K562 (cell line): Measurements from ENCODE around the gene AKAP12. TPM values are rescaled to one million over a fixed set of nuclear protein-coding genes. Genes with fewer than 3 reads are reported as not detected.

Experiments used
- ARID2 ChIP-seq: fragments of 450-650 bp; IDR thresholded peaks from 2 replicates; pipeline ENCODE4 v1.6.1; 2017; ENCODE audit warnings: antibody characterized with exemption, mild to moderate bottlenecking
- CHD2 ChIP-seq: IDR thresholded peaks from 2 replicates; pipeline ENCODE4 v1.6.1; 2011; ENCODE audit warnings: low read depth, low read length
- polyA plus RNA-seq, 8 experiments: library from polyadenylated mRNA; depleted of rRNA in 4 of 8; stranded (reverse) in 5 of 8; unstranded in 3 of 8; fragments of >200 nt; fragmentation: Nextera tagmentation in 2 of 8; fragmentation: Illumina TruSeq in 1 of 8; extraction: Ambion mirVana in 2 of 8; extraction: Trizol in 1 of 8; gene quantifications; 2 replicates each; pipeline versions ENCODE4 v1.2.1 to v1.2.3, GENCODE V29; 2011 to 2014; ENCODE audit warnings: inconsistent platforms in 1 of 8, missing spikeins in 1 of 8
- total RNA-seq, 7 experiments: library from RNA; depleted of rRNA in 6 of 7; stranded (reverse); fragments of >200 nt in 6 of 7; fragmentation: Illumina TruSeq in 2 of 7; extraction: Trizol in 2 of 7; gene quantifications; 2 replicates each; pipeline versions ENCODE4 v1.2.1 to v1.2.3, GENCODE V29; 2011 to 2021; ENCODE audit warnings: low replicate concordance in 1 of 7
- TF ChIP-seq, protein P1 (sequence below): fragments of 450-650 bp; IDR thresholded peaks from 2 replicates; pipeline ENCODE4 v1.6.1; 2016; ENCODE audit warnings: mild to moderate bottlenecking, moderate library complexity

The AKAP12 gene
- total and polyA plus RNA-seq, 9 of the 15 experiments (the other 6 are each of a cell fraction or from before 2014, with no cell fraction given), result 0.08 to 2.0 (median 0.62) TPM

DNA sequence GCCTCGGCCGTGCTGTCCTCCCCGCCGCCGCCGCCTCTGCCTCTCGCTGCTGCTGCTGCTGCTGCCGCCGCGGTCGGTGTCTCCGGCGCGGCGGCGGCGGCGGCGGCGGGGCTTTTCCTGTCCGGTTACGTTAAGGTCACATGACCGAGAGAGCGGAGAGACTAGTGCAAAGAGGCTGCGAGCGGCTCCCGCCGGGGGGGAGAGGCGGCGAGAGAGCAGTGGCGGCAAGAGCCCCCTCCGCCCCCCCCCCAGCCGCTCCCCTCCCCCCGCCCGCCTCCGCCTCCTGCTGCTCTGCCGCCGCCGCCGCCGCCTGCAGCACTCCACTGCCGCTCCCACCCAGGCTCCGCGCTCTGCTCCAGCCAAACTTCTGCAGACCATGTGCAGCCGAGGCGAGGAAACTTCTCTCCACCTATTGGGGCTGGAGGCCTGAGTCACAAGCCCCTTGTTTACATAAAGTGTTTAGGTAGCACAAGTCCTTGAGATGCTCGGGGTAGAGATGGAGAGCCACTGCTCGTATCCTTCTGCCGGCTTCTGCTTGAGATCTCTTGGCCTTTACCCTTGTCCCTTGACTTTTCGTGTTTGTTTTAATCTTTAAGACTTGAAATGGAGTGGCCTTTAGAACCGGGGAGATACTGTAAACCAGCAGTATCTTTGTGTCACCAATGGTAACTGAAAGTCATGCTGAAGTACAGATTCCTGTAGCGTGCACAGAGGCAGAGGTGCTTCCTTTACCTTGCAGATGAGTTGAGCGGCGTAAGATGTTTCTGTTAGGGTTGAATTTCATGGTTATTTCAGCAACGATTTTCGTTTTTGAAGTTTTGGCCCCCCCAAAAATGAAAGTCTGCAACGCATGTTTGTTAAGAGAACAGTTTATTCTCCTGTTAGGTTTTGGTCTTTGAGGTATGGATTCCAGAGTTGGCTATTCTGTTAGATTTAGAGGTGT, 152.0 kb downstream of the AKAP12 start, which contains the start of gene ZBTB2 (continued):
- TF ChIP-seq, protein P1, sequence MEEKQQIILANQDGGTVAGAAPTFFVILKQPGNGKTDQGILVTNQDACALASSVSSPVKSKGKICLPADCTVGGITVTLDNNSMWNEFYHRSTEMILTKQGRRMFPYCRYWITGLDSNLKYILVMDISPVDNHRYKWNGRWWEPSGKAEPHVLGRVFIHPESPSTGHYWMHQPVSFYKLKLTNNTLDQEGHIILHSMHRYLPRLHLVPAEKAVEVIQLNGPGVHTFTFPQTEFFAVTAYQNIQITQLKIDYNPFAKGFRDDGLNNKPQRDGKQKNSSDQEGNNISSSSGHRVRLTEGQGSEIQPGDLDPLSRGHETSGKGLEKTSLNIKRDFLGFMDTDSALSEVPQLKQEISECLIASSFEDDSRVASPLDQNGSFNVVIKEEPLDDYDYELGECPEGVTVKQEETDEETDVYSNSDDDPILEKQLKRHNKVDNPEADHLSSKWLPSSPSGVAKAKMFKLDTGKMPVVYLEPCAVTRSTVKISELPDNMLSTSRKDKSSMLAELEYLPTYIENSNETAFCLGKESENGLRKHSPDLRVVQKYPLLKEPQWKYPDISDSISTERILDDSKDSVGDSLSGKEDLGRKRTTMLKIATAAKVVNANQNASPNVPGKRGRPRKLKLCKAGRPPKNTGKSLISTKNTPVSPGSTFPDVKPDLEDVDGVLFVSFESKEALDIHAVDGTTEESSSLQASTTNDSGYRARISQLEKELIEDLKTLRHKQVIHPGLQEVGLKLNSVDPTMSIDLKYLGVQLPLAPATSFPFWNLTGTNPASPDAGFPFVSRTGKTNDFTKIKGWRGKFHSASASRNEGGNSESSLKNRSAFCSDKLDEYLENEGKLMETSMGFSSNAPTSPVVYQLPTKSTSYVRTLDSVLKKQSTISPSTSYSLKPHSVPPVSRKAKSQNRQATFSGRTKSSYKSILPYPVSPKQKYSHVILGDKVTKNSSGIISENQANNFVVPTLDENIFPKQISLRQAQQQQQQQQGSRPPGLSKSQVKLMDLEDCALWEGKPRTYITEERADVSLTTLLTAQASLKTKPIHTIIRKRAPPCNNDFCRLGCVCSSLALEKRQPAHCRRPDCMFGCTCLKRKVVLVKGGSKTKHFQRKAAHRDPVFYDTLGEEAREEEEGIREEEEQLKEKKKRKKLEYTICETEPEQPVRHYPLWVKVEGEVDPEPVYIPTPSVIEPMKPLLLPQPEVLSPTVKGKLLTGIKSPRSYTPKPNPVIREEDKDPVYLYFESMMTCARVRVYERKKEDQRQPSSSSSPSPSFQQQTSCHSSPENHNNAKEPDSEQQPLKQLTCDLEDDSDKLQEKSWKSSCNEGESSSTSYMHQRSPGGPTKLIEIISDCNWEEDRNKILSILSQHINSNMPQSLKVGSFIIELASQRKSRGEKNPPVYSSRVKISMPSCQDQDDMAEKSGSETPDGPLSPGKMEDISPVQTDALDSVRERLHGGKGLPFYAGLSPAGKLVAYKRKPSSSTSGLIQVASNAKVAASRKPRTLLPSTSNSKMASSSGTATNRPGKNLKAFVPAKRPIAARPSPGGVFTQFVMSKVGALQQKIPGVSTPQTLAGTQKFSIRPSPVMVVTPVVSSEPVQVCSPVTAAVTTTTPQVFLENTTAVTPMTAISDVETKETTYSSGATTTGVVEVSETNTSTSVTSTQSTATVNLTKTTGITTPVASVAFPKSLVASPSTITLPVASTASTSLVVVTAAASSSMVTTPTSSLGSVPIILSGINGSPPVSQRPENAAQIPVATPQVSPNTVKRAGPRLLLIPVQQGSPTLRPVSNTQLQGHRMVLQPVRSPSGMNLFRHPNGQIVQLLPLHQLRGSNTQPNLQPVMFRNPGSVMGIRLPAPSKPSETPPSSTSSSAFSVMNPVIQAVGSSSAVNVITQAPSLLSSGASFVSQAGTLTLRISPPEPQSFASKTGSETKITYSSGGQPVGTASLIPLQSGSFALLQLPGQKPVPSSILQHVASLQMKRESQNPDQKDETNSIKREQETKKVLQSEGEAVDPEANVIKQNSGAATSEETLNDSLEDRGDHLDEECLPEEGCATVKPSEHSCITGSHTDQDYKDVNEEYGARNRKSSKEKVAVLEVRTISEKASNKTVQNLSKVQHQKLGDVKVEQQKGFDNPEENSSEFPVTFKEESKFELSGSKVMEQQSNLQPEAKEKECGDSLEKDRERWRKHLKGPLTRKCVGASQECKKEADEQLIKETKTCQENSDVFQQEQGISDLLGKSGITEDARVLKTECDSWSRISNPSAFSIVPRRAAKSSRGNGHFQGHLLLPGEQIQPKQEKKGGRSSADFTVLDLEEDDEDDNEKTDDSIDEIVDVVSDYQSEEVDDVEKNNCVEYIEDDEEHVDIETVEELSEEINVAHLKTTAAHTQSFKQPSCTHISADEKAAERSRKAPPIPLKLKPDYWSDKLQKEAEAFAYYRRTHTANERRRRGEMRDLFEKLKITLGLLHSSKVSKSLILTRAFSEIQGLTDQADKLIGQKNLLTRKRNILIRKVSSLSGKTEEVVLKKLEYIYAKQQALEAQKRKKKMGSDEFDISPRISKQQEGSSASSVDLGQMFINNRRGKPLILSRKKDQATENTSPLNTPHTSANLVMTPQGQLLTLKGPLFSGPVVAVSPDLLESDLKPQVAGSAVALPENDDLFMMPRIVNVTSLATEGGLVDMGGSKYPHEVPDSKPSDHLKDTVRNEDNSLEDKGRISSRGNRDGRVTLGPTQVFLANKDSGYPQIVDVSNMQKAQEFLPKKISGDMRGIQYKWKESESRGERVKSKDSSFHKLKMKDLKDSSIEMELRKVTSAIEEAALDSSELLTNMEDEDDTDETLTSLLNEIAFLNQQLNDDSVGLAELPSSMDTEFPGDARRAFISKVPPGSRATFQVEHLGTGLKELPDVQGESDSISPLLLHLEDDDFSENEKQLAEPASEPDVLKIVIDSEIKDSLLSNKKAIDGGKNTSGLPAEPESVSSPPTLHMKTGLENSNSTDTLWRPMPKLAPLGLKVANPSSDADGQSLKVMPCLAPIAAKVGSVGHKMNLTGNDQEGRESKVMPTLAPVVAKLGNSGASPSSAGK, result peak; percentile 76
- TF ChIP-seq ARID2, result 0 out of 2 replicates have a peak, but pooled peaks have one; percentile 17
- TF ChIP-seq CHD2, result no peak
